Lung (tissue), 12 donors: Measurements from ENCODE around the gene PAPPA. TPM values are rescaled to one million over a fixed set of nuclear protein-coding genes. Genes with fewer than 3 reads are reported as not detected.

Source experiments
- ATAC-seq: fragments of 200-7000 bp; cut with Tn5 transposase; one replicate; pipeline ENCODE4 v1.9.1; 2020; ENCODE audit warnings: moderate number of reproducible peaks; ENCODE audit not compliant: insufficient read depth, low FRiP score
- DNase-seq, 3 donors: peaks; one replicate each; pipeline ENCODE4 v3.0.0-alpha.2; 2013 to 2017
- H3K27ac ChIP-seq, 2 donors: one replicate each; pipeline ENCODE4 v1.5.1; 2013; ENCODE audit warnings: mild to moderate bottlenecking in 2 of 2, moderate library complexity in 2 of 2, control low read depth in 1 of 2, inconsistent platforms in 1 of 2, low read depth in 1 of 2, low read length in 1 of 2
- H3K27me3 ChIP-seq, 3 donors: one replicate each; pipeline ENCODE4 v1.5.1; 2013; ENCODE audit warnings: low read length in 2 of 3; ENCODE audit not compliant: control insufficient read depth in 3 of 3, insufficient read depth in 3 of 3
- H3K36me3 ChIP-seq, 4 donors: one replicate each; pipeline ENCODE4 v1.5.1; 2013; ENCODE audit warnings: low read length in 4 of 4, mild to moderate bottlenecking in 1 of 4, moderate library complexity in 1 of 4; ENCODE audit not compliant: control insufficient read depth in 4 of 4, insufficient read depth in 4 of 4
- H3K4me1 ChIP-seq, 5 donors: one replicate each; pipeline ENCODE4 v1.5.1; 2013; ENCODE audit warnings: low read length in 5 of 5, mild to moderate bottlenecking in 2 of 5, moderate library complexity in 1 of 5; ENCODE audit not compliant: control insufficient read depth in 5 of 5, insufficient read depth in 5 of 5
- H3K4me3 ChIP-seq: one replicate; pipeline ENCODE4 v1.5.1; 2013; ENCODE audit warnings: mild to moderate bottlenecking, control low read depth, moderate library complexity
- H3K9ac ChIP-seq, 2 donors: one replicate each; pipeline ENCODE4 v1.5.1; 2013; ENCODE audit warnings: low read length in 2 of 2, control low read depth in 1 of 2; ENCODE audit not compliant: insufficient read depth in 1 of 2
- H3K9me3 ChIP-seq, 4 donors: one replicate each; pipeline ENCODE4 v1.5.1; 2013; ENCODE audit warnings: low read length in 3 of 4, mild to moderate bottlenecking in 1 of 4, moderate library complexity in 1 of 4; ENCODE audit not compliant: control insufficient read depth in 4 of 4, insufficient read depth in 3 of 4
- WGBS, 2 donors: extraction: QIAGEN DNeasy Blood & Tissue Kit; methylation state at CpG; one replicate each; pipeline ENCODE4 v1.1.7; 2013; 5-methylcytosine and 5-hydroxymethylcytosine counted together
- polyA plus RNA-seq, 2 donors: library from polyadenylated mRNA; stranded (reverse); fragments of 200-250 nt; gene quantifications; one replicate each; pipeline ENCODE4 v1.2.1, GENCODE V29; 2013
- total RNA-seq, 2 donors: library from RNA; depleted of rRNA in 1 of 2; stranded (reverse); fragments of >200 nt in 1 of 2; gene quantifications; one replicate each; pipeline ENCODE4 v1.2.1, GENCODE V29; 2014 to 2021
- TF ChIP-seq, protein P1 (sequence below): IDR thresholded peaks from 2 replicates; pipeline ENCODE4 v1.5.1; 2012; ENCODE audit warnings: mild to moderate bottlenecking; ENCODE audit errors: control extremely low read depth, extremely low read depth
- donor health status: control.
- donor health status: control.
- donor health status: Bipolar disorder and iron deficiency.
- donor health status: healthy.
- donor health status: DM: yes; HTN: yes; CAD: no.

PAPPA gene
- total and polyA plus RNA-seq, 4 donors = 0.45 to 6.7 (median 3.6) TPM

DNA sequence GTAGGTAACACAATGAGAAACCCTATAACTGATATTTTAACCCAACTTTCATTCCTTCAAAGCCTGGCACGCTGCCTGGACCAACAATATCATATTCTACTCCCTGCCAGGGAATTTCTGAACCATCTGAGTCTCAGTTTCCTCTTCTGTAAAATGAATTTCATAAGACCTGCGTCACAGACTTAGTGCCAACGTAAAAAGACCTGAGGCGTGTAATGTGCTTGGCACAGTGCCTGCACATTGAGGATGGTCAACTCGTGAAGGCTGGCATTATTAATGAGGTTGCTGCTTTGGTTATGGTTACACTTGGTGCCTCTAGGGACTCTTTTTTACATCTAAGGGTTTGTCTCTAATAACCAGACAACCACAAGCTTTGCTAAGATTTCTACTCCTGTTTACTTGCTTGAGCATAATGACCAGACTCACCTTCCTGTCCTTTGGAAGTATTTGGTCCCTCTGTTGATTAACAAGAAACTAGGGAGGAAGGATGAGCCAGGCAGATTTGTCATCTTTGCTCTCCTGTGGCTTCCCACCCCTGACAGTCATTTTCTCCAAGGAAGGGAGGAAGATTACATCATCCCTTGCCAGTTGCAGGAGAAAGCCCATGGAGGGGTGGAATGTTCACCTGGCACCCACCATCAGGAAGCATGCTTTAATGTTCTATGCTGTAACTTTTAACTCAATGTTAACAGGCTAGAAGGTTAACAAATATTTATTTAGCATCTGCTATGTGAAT lies 79.0 kb downstream of the PAPPA start:
- ATAC-seq (no peak), DNase-seq (no peak)
- Histone ChIP-seq H3K9me3 (no peaks in the 10 kb centered on the region), H3K36me3 (no peaks in the 10 kb centered on the region), H3K27ac (no peak overlapping the region), H3K4me3 (no peak overlapping the region), H3K9ac (no peak overlapping the region), H3K4me1 (peaks cover 0 to 31% (median 0%) of the 10 kb centered on the region in 5 donors), H3K27me3 (no peaks in the 10 kb centered on the region)
- TF ChIP-seq, protein P1, sequence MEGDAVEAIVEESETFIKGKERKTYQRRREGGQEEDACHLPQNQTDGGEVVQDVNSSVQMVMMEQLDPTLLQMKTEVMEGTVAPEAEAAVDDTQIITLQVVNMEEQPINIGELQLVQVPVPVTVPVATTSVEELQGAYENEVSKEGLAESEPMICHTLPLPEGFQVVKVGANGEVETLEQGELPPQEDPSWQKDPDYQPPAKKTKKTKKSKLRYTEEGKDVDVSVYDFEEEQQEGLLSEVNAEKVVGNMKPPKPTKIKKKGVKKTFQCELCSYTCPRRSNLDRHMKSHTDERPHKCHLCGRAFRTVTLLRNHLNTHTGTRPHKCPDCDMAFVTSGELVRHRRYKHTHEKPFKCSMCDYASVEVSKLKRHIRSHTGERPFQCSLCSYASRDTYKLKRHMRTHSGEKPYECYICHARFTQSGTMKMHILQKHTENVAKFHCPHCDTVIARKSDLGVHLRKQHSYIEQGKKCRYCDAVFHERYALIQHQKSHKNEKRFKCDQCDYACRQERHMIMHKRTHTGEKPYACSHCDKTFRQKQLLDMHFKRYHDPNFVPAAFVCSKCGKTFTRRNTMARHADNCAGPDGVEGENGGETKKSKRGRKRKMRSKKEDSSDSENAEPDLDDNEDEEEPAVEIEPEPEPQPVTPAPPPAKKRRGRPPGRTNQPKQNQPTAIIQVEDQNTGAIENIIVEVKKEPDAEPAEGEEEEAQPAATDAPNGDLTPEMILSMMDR = no peak
- WGBS, 2 donors = 62 to 74% methylated on average over 5 of the region's 5 CpGs

DNA sequence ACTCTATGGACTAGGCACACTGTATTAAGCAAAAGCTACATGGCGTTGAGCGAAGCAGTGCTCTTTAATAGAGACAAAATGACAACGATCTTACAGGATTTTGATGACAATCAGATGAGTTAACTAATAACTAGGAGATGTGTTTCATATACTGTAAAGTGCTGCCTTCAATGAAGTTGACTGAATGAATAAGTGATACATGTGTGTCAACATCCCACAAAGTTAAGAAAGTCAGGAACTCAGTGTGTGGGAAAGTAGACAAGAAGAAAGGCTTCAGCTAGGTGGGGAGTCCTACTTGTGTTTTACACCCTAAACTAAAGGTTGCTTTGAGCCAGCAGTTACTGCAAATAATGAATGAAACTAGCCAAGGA lies 79.6 kb downstream of the PAPPA start:
- WGBS, 2 donors = 92 to 97% methylated on average over 3 of the region's 3 CpGs
- DNase-seq = no peak

DNA sequence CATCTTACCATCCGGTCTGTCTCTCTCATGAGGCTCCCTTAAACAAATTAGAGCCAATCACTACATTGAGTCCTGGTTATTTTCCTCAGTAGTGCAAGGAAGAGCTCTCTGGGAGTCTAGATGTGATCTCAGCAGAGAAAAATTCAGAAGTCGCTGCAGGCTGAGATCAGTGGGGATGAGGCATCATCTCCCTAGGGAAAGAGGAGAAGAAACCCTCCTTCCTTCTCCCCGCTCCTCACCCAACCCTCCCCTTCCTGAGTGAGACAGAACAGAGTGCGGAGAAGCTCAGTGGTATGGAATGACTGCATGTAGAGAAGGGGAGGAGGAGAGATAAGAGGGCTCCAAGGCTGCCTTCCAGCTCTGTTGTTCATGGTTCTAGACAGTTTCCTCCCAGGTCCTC lies 80.5 kb downstream of the PAPPA start:
- Histone ChIP-seq H3K9ac (no peak overlapping the region), H3K9me3 (no peaks in the 10 kb centered on the region), H3K36me3 (no peaks in the 10 kb centered on the region), H3K4me1 (peaks cover 0 to 24% (median 2%) of the 10 kb centered on the region in 5 donors), H3K27ac (no peak overlapping the region), H3K27me3 (no peaks in the 10 kb centered on the region), H3K4me3 (no peak overlapping the region)
- WGBS, 2 donors = 57 to 71% methylated on average over 4 of the region's 4 CpGs
- ATAC-seq (no peak), DNase-seq (peak in 1 of 3 donors; percentile 43)
- TF ChIP-seq, protein P1 = no peak

More for the DNA sequence above, 79.6 kb downstream of the PAPPA start:
- Histone ChIP-seq H3K36me3 (no peaks in the 10 kb centered on the region), H3K27ac (no peak overlapping the region), H3K4me3 (no peak overlapping the region), H3K27me3 (no peaks in the 10 kb centered on the region), H3K9ac (no peak overlapping the region), H3K9me3 (no peaks in the 10 kb centered on the region), H3K4me1 (peaks cover 0 to 28% (median 0%) of the 10 kb centered on the region in 5 donors)
- no peak for ATAC-seq
- TF ChIP-seq, protein P1 = no peak
